CD4-positive, alpha-beta T cell (primary cell): ENCODE measurements around the gene COL4A6. TPM values are rescaled to one million over a fixed set of nuclear protein-coding genes. Genes with fewer than 3 reads are reported as not detected.
"Not testable (repeated sequence)": the region's sequence is repeated elsewhere in the genome, so short reads cannot be mapped to it uniquely, and the experiment has no call there.

Experiments used
- ATAC-seq: fragments of 200-7000 bp; cut with Tn5 transposase; one replicate; pipeline ENCODE4 v1.10.0; 2022; ENCODE audit warnings: mild to moderate bottlenecking; ENCODE audit not compliant: poor library complexity
- CTCF ChIA-PET: fragments of 350-600 bp; sonication (Branson Sonifier 250); formaldehyde crosslinking; loops from one replicate; lab custom pipeline; 2021; ENCODE audit warnings: antibody characterized with exemption, inconsistent platforms; lab: Charles Lee
- POLR2A ChIA-PET: fragments of 350-600 bp; sonication (Branson Sonifier 250); formaldehyde crosslinking; loops from one replicate; lab custom pipeline; 2021; ENCODE audit warnings: antibody characterized with exemption, inconsistent platforms; lab: Charles Lee
- DNase-seq, 14 experiments: peaks; one replicate each; pipeline ENCODE4 v3.0.0-alpha.2; 2013 to 2020; ENCODE audit warnings: mixed read lengths in 2 of 14
- H3K27ac ChIP-seq, 2 donors: one replicate each; pipeline versions ENCODE4 v1.5.1 to v1.7.0; 2013; ENCODE audit warnings: low read length in 2 of 2, low read depth in 1 of 2, mild to moderate bottlenecking in 1 of 2
- H3K27me3 ChIP-seq, 2 experiments: 1 replicate in 1 of 2; 2 replicates in 1 of 2; pipeline versions ENCODE4 v1.6.1 to v1.7.0; 2013; ENCODE audit warnings: low read length in 2 of 2, control low read depth in 1 of 2, mild to moderate bottlenecking in 1 of 2, moderate library complexity in 1 of 2; ENCODE audit not compliant: insufficient read depth in 2 of 2, control insufficient read depth in 1 of 2
- H3K36me3 ChIP-seq: one replicate; pipeline ENCODE4 v1.6.1; 2013; ENCODE audit warnings: low read length, control low read depth; ENCODE audit not compliant: insufficient read depth
- H3K4me1 ChIP-seq: one replicate; pipeline ENCODE4 v1.6.1; 2013; ENCODE audit warnings: low read length, control low read depth; ENCODE audit not compliant: insufficient read depth
- H3K4me3 ChIP-seq: one replicate; pipeline ENCODE4 v1.5.1; 2013; ENCODE audit warnings: mild to moderate bottlenecking, low read length, moderate library complexity
- H3K9me3 ChIP-seq, 2 experiments: 1 replicate in 1 of 2; 2 replicates in 1 of 2; pipeline versions ENCODE4 v1.6.1 to v1.7.0; 2013; ENCODE audit warnings: low read length in 2 of 2, mild to moderate bottlenecking in 2 of 2, control low read depth in 1 of 2, moderate library complexity in 1 of 2; ENCODE audit not compliant: control insufficient read depth in 1 of 2, insufficient read depth in 1 of 2
- H3K27ac Mint-ChIP-seq: one replicate; pipeline ENCODE4 v1.8.0; 2020; ENCODE audit warnings: mixed read lengths
- H3K27me3 Mint-ChIP-seq: one replicate; pipeline ENCODE4 v1.8.0; 2021; ENCODE audit warnings: mixed read lengths
- H3K36me3 Mint-ChIP-seq: one replicate; pipeline ENCODE4 v1.8.0; 2021; ENCODE audit warnings: low read depth, mixed read lengths
- H3K4me1 Mint-ChIP-seq: one replicate; pipeline ENCODE4 v1.8.0; 2021; ENCODE audit warnings: low read depth, mixed read lengths
- H3K4me3 Mint-ChIP-seq: one replicate; pipeline ENCODE4 v1.8.0; 2020; ENCODE audit warnings: mild to moderate bottlenecking, mixed read lengths
- H3K9me3 Mint-ChIP-seq: one replicate; pipeline ENCODE4 v1.8.0; 2020; ENCODE audit warnings: mixed read lengths
- intact Hi-C, 2 experiments: fragments of 100-400 bp; cut with DNase I in 1 of 2; cut with micrococcal nuclease in 1 of 2; formaldehyde crosslinking; loops; one replicate each; pipeline versions ENCODE4 v1.15.1 to v1.9.0; 2023 to 2025; cut with DNase I, micrococcal nuclease
- total RNA-seq, 174 experiments: library from RNA in 2 of 174; stranded (reverse) in 2 of 174; gene quantifications; one replicate each; pipeline ENCODE4 v1.2.3 and lab custom pipeline; 2021 to 2026
- TF ChIP-seq, protein P1 (sequence below): fragments of 200-600 bp; IDR thresholded peaks from one replicate; pipeline ENCODE4 v1.8.0; 2022; ENCODE audit warnings: antibody characterized with exemption, mild to moderate bottlenecking

The COL4A6 gene
- total RNA-seq, 2 experiments from 2014 or later, result not detected

DNA sequence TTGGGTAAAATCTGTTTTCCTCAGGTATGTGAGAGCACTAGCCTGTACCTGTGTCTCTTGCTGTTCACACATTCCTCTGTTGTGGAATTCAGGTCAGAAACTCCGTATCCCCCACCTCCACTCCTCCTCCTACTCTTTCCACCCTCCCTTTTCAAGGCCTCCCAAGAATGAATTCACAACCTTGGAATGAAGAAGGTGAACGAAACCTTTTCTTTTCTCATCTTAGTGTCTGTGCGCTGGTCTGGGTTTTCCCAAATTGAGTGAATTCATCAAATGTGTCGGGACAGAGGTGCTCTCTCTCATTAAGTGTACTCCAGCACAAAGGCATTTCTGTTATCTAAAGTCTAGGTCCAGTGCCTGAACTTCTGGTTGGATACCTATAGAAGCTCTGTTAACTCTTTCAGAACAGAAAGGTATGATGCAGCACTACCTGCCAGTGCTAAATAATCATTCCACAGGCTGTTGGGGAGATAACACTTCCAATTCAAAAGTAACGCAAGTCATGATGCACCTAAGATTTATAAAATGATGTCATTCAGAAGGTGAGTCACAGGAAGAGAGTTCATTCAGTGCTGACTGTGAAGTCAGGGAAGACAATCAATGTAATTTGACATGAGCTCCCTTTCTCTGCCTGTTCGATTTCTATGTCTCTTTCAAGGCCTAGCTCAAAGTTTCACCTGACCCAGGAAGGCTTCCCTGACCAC, 41.9 kb downstream of the COL4A6 start:
- H3K4me3 ChIP-seq, result no peak overlapping the region
- no peaks in the 10 kb centered on the region for H3K4me1 Mint-ChIP-seq
- TF ChIP-seq, protein P1, sequence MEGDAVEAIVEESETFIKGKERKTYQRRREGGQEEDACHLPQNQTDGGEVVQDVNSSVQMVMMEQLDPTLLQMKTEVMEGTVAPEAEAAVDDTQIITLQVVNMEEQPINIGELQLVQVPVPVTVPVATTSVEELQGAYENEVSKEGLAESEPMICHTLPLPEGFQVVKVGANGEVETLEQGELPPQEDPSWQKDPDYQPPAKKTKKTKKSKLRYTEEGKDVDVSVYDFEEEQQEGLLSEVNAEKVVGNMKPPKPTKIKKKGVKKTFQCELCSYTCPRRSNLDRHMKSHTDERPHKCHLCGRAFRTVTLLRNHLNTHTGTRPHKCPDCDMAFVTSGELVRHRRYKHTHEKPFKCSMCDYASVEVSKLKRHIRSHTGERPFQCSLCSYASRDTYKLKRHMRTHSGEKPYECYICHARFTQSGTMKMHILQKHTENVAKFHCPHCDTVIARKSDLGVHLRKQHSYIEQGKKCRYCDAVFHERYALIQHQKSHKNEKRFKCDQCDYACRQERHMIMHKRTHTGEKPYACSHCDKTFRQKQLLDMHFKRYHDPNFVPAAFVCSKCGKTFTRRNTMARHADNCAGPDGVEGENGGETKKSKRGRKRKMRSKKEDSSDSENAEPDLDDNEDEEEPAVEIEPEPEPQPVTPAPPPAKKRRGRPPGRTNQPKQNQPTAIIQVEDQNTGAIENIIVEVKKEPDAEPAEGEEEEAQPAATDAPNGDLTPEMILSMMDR, result no peak
- no peaks in the 10 kb centered on the region for H3K4me1 ChIP-seq
- ATAC-seq (no peak), DNase-seq (no peak)
- no peaks in the 10 kb centered on the region for H3K9me3 Mint-ChIP-seq
- H3K36me3 Mint-ChIP-seq, result no peaks in the 10 kb centered on the region
- H3K4me3 Mint-ChIP-seq, result no peak overlapping the region
- peaks cover 0 to 4% of the 10 kb centered on the region in 2 experiments for H3K9me3 ChIP-seq
- intact Hi-C loops, result no loop called here
- H3K27me3 ChIP-seq, result no peaks in the 10 kb centered on the region
- H3K36me3 ChIP-seq, result no peaks in the 10 kb centered on the region
- H3K27ac Mint-ChIP-seq, result no peak overlapping the region
- CTCF ChIA-PET, result no interaction called here
- POLR2A ChIA-PET, result no interaction called here
- no peak overlapping the region for H3K27ac ChIP-seq
- no peaks in the 10 kb centered on the region for H3K27me3 Mint-ChIP-seq

DNA sequence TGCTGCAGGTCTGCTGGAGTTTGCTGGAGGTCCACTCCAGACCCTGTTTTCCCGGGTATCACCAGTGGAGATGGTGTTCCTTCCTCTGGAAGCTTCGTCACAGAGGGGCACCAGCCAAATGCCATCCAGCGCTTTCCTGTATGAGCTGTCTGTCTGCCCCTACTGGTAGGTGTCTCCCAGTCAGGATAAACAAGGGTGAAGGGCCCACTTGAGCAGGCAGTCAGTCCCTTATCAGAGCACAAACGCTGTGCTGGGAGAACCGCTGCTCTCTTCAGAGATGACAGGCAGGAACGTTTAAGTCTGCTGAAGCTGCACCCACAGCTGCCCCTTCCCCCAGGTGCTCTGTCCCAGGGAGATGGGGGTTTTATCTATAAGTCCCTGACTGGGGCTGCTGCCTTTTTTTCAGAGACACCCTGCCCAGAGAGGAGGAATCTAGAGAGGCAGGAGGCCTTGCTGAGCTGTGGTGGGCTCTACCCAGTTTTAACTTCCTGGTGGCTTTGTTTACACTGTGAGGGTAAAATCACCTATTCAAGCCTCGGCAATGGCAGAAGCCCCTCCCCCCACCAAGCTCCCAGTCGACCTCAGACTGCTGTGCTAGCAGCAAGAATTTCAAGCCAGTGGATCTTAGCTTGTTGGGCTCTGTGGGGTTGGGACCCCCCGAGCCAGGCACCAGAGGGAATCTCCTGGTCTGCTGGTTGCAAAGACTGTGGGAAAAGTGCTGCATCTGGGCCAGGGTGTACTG, 47.1 kb downstream of the COL4A6 start:
- H3K36me3 Mint-ChIP-seq, H3K4me3 ChIP-seq, H3K9me3 Mint-ChIP-seq, H3K4me1 ChIP-seq, H3K27me3 Mint-ChIP-seq, H3K9me3 ChIP-seq, H3K27ac Mint-ChIP-seq, DNase-seq, H3K4me1 Mint-ChIP-seq, H3K4me3 Mint-ChIP-seq, intact Hi-C loops, H3K27me3 ChIP-seq, H3K27ac ChIP-seq, POLR2A ChIA-PET, H3K36me3 ChIP-seq, ATAC-seq, CTCF ChIA-PET: not testable (repeated sequence)

DNA sequence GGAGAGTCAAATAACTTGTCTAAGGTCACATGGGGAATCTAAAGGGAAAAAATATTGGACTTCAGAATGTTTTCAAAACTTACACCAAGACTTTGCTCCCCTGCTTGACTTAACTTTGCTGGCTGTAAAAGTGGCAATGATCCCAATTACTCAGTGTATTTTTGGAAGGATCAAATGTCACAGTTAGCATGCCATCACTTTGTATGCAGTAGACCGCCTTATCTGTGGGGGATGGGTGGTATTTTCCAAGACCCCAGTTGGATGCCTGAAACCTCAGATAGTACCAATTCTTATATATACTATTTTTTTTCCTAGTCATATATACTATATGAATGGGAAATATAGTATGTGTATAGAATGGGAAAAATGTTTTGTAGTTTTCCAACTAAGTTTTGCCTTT, 53.4 kb downstream of the COL4A6 start:
- Histone ChIP-seq H3K4me1 (no peaks in the 10 kb centered on the region), H3K9me3 (no peaks in the 10 kb centered on the region), H3K36me3 (no peaks in the 10 kb centered on the region), H3K4me3 (no peak overlapping the region), H3K27ac (no peak overlapping the region), H3K27me3 (no peaks in the 10 kb centered on the region)
- ATAC-seq (no peak), DNase-seq (no peak)
- POLR2A ChIA-PET, result no interaction called here
- Mint-ChIP-seq H3K9me3 (peaks cover 2% of the 10 kb centered on the region), H3K27me3 (no peaks in the 10 kb centered on the region), H3K4me3 (no peak overlapping the region), H3K4me1 (no peaks in the 10 kb centered on the region), H3K27ac (no peak overlapping the region), H3K36me3 (no peaks in the 10 kb centered on the region)
- CTCF ChIA-PET, result no interaction called here
- TF ChIP-seq, protein P1, result no peak
- intact Hi-C loops, result no loop called here
